GM13976 (cell line): ENCODE data around the gene CES2.

Experiments used
- DNase-seq: peaks from one replicate; pipeline ENCODE4 v3.0.0; 2012; ENCODE audit warnings: low spot score
- CTCF ChIP-seq: IDR thresholded peaks from 2 replicates; pipeline ENCODE4 v1.5.1; 2012; ENCODE audit warnings: borderline replicate concordance, mild to moderate bottlenecking; ENCODE audit not compliant: insufficient read depth; ENCODE audit errors: extremely low read depth, missing control alignments, control extremely low read depth
- in situ Hi-C: fragments of 300-500 bp; cut with MboI; formaldehyde crosslinking; loops from one replicate; pipeline ENCODE4 v1.12.0; 2022; ENCODE audit warnings: low sequenced_read_pairs, mixed read lengths, inconsistent platforms; ENCODE audit not compliant: unreplicated experiment

Gene CES2

GRCh38 chr16:66927918-66928649 lies 7.2 kb upstream of the CES2 start:
- TF ChIP-seq CTCF, result no peak
- no peak for DNase-seq

GRCh38 chr16:66928702-66929388 lies 6.5 kb upstream of the CES2 start:
- TF ChIP-seq CTCF, result peak; percentile 27
- DNase-seq, result no peak
- in situ Hi-C loops, result no loop called here

More at GRCh38 chr16:66927918-66928649, 7.2 kb upstream of the CES2 start:
- in situ Hi-C loops, result no loop called here

- no peak for TF ChIP-seq CTCF
- DNase-seq, result no peak
- in situ Hi-C loops, result no loop called here
Measured at GRCh38 chr16:66930189-66930588, 5.1 kb upstream of the CES2 start.

- TF ChIP-seq CTCF, result no peak
- in situ Hi-C loops, result no loop called here
- no peak for DNase-seq
Measured at GRCh38 chr16:66931665-66932064, 3.7 kb upstream of the CES2 start.

GRCh38 chr16:66932076-66932475 lies 3.2 kb upstream of the CES2 start:
- in situ Hi-C loops, result no loop called here
- TF ChIP-seq CTCF, result no peak
- DNase-seq, result no peak

- DNase-seq, result peak; percentile 58
Measured at GRCh38 chr16:66933776-66934137, 1.6 kb upstream of the CES2 start.

More at GRCh38 chr16:66933776-66934137, 1.6 kb upstream of the CES2 start:
- in situ Hi-C loops, result no loop called here
- TF ChIP-seq CTCF, result no peak
